Inflammatory macrophage treated with lipopolysaccharide for 4 hours (primary cell): Measurements from ENCODE around the gene EPHX1.

ENCODE experiments used
- DNase-seq: peaks from one replicate; pipeline ENCODE4 v3.0.0-alpha.2; 2020

EPHX1 gene

GRCh38 chr1:225817611-225818061 lies 7.7 kb downstream of the EPHX1 start:
- DNase-seq, result peak; percentile 62

GRCh38 chr1:225818229-225818628 lies 8.3 kb downstream of the EPHX1 start:
- DNase-seq, result no peak

- no peak for DNase-seq
Observed at GRCh38 chr1:225819346-225820192, 9.6 kb downstream of the EPHX1 start.

GRCh38 chr1:225820522-225821120 lies 10.7 kb downstream of the EPHX1 start:
- no peak for DNase-seq

- DNase-seq, result no peak
Observed at GRCh38 chr1:225822655-225823403, 12.9 kb downstream of the EPHX1 start.

GRCh38 chr1:225823811-225824261 lies 13.9 kb downstream of the EPHX1 start:
- DNase-seq, result no peak

GRCh38 chr1:225824533-225824941 lies 14.6 kb downstream of the EPHX1 start:
- no peak for DNase-seq

GRCh38 chr1:225825078-225825477 lies 15.2 kb downstream of the EPHX1 start:
- no peak for DNase-seq

GRCh38 chr1:225825607-225826007 lies 15.7 kb downstream of the EPHX1 start:
- peak; percentile 38 for DNase-seq

GRCh38 chr1:225827076-225827475 lies 17.2 kb downstream of the EPHX1 start:
- no peak for DNase-seq

- DNase-seq, result no peak
Observed at GRCh38 chr1:225828706-225829345, 18.9 kb downstream of the EPHX1 start.

- no peak for DNase-seq
Observed at GRCh38 chr1:225830841-225831240, 20.9 kb downstream of the EPHX1 start.

GRCh38 chr1:225834417-225835329 lies 24.7 kb downstream of the EPHX1 start:
- DNase-seq, result no peak

GRCh38 chr1:225835856-225836255 lies 25.9 kb downstream of the EPHX1 start:
- DNase-seq, result no peak

GRCh38 chr1:225836296-225836695 lies 26.4 kb downstream of the EPHX1 start:
- DNase-seq, result peak; percentile 25

GRCh38 chr1:225838793-225839192 lies 28.9 kb downstream of the EPHX1 start:
- DNase-seq, result no peak

- no peak for DNase-seq
Observed at GRCh38 chr1:225840223-225840610, 30.3 kb downstream of the EPHX1 start.

GRCh38 chr1:225840713-225841112 lies 30.8 kb downstream of the EPHX1 start:
- DNase-seq, result no peak

GRCh38 chr1:225842074-225842473 lies 32.1 kb downstream of the EPHX1 start:
- DNase-seq, result no peak

- DNase-seq, result no peak
Observed at GRCh38 chr1:225842788-225843425, 33.0 kb downstream of the EPHX1 start.

GRCh38 chr1:225843426-225843795 lies 33.5 kb downstream of the EPHX1 start:
- DNase-seq, result no peak
